Measurements from ENCODE around the gene TBCC. TPM values are rescaled to one million over a fixed set of nuclear protein-coding genes. Genes with fewer than 3 reads are reported as not detected.
A peak's percentile ranks its signal among the peaks of the same experiment; 100 is the strongest.

The TBCC gene
- total RNA-seq, 6 donors from 2014 or later = 14.3 to 34.7 (median 24.2) TPM

- Histone ChIP-seq H3K4me1 (peaks cover 0 to 15% (median 7%) of the 10 kb centered on the region in 4 donors), H3K9me3 (no peaks in the 10 kb centered on the region), H3K27me3 (no peaks in the 10 kb centered on the region), H3K4me3 (no peak overlapping the region), H3K27ac (no peak overlapping the region), H3K36me3 (peaks cover 0 to 17% (median 4%) of the 10 kb centered on the region in 4 donors)
- ATAC-seq (ENCODE audit: low FRiP score in 2 of 2) (no peak), DNase-seq (no peak)
- WGBS, 2 donors = 81 to 83% methylated on average over 11 to 13 of the region's 13 CpGs
- TF ChIP-seq POLR2A (IDR thresholded peaks at IDR 0.05) (no peak), EP300 (IDR thresholded peaks at IDR 0.05) (no peak), CTCF (IDR thresholded peaks at IDR 0.05) (no peak), POLR2AphosphoS5 (IDR thresholded peaks at IDR 0.05) (no peak)
These were observed 47.7 kb downstream of the TBCC start for GRCh38 chr6:42698217-42698616.

GRCh38 chr6:42697268-42697655 is 48.6 kb downstream of the TBCC start:
- 84 to 89% methylated on average over 5 of the region's 5 CpGs for WGBS, 2 donors
- Histone ChIP-seq H3K9me3 (no peaks in the 10 kb centered on the region), H3K27ac (peak overlapping the region in 1 of 4 donors; percentile 37), H3K4me3 (no peak overlapping the region), H3K27me3 (no peaks in the 10 kb centered on the region), H3K4me1 (peaks cover 0 to 25% (median 12%) of the 10 kb centered on the region in 4 donors), H3K36me3 (peaks cover 0 to 26% (median 4%) of the 10 kb centered on the region in 4 donors)
- TF ChIP-seq EP300 (IDR thresholded peaks at IDR 0.05) = no peak
- no peak for TF ChIP-seq POLR2A (IDR thresholded peaks at IDR 0.05)
- no peak for TF ChIP-seq CTCF (IDR thresholded peaks at IDR 0.05)
- no peak for TF ChIP-seq POLR2AphosphoS5 (IDR thresholded peaks at IDR 0.05)
- DNase-seq (no peak), ATAC-seq (ENCODE audit: low FRiP score in 2 of 2) (no peak)

- 72 to 75% methylated on average over 7 of the region's 7 CpGs for WGBS, 2 donors
- Histone ChIP-seq H3K9me3 (no peaks in the 10 kb centered on the region), H3K27me3 (no peaks in the 10 kb centered on the region), H3K4me1 (peaks cover 0 to 30% (median 12%) of the 10 kb centered on the region in 4 donors), H3K27ac (peak overlapping the region in 1 of 4 donors; percentile 37), H3K4me3 (no peak overlapping the region), H3K36me3 (peaks cover 0 to 32% (median 4%) of the 10 kb centered on the region in 4 donors)
- ATAC-seq (ENCODE audit: low FRiP score in 2 of 2) (peak in 1 of 2 donors; percentile 29), DNase-seq (no peak)
- no peak for TF ChIP-seq POLR2A (IDR thresholded peaks at IDR 0.05)
- no peak for TF ChIP-seq POLR2AphosphoS5 (IDR thresholded peaks at IDR 0.05)
- TF ChIP-seq EP300 (IDR thresholded peaks at IDR 0.05) = no peak
- no peak for TF ChIP-seq CTCF (IDR thresholded peaks at IDR 0.05)
These were observed 49.2 kb downstream of the TBCC start for GRCh38 chr6:42696526-42697267.

- TF ChIP-seq EP300 (IDR thresholded peaks at IDR 0.05) = no peak
- no peak for TF ChIP-seq POLR2AphosphoS5 (IDR thresholded peaks at IDR 0.05)
- TF ChIP-seq POLR2A (IDR thresholded peaks at IDR 0.05) = no peak
- no peak for TF ChIP-seq CTCF (IDR thresholded peaks at IDR 0.05)
- ATAC-seq (ENCODE audit: low FRiP score in 2 of 2) (no peak), DNase-seq (no peak)
- no peaks in the 10 kb centered on the region for H3K27me3 ChIP-seq
- H3K4me3 ChIP-seq = no peak overlapping the region
- no peaks in the 10 kb centered on the region for H3K9me3 ChIP-seq
- H3K36me3 ChIP-seq = peaks cover 10 to 51% (median 20%) of the 10 kb centered on the region in 4 donors
- peak overlapping the region in 2 of 4 donors; percentile 67 to 72 for H3K27ac ChIP-seq
- peaks cover 0 to 34% (median 12%) of the 10 kb centered on the region in 4 donors for H3K4me1 ChIP-seq
- 68 to 76% methylated on average over 4 of the region's 4 CpGs for WGBS, 2 donors
These were observed 51.3 kb downstream of the TBCC start for GRCh38 chr6:42694586-42694985.

Other genes with a start within 250 kb of the TBCC start
- 10 to 100 TPM; 20.3 to 44.3 (median 32.8) TPM for gene UBR2, start 182.1 kb downstream of the TBCC start, total RNA-seq
- 1 to 10 TPM in 2 of 6 donors, under 1 TPM in 3, not detected in 1; 0.59 to 4.2 (median 0.76) TPM for gene PRPH2, start 23.5 kb downstream of the TBCC start, total RNA-seq
- gene BICRAL, start 35.9 kb upstream of the TBCC start, total RNA-seq = 10 to 100 TPM; 11.1 to 23.8 (median 14.9) TPM
- 10 to 100 TPM; 41.7 to 81.5 (median 58.2) TPM for gene RPL7L1, start 133.5 kb upstream of the TBCC start, total RNA-seq
- gene PTCRA, start 169.9 kb upstream of the TBCC start, total RNA-seq = 10 to 100 TPM in 1 of 6 donors, 1 to 10 TPM in 3, not detected in 2; 3.3 to 10.7 (median 7.1) TPM
- gene CNPY3, start 183.4 kb upstream of the TBCC start, total RNA-seq = 10 to 100 TPM; 32.4 to 95.2 (median 50.3) TPM
- 10 to 100 TPM in 1 of 6 donors, 1 to 10 TPM in 4, not detected in 1; 1.9 to 10.5 (median 8.5) TPM for gene GNMT, start 214.7 kb upstream of the TBCC start, total RNA-seq
- 10 to 100 TPM in 5 of 6 donors, 1 to 10 TPM in 1; 6.5 to 36.7 (median 21.0) TPM for gene PEX6, start 233.1 kb upstream of the TBCC start, total RNA-seq
- gene PPP2R5D, start 238.5 kb upstream of the TBCC start, total RNA-seq = 10 to 100 TPM; 22.8 to 45.1 (median 27.3) TPM